Right renal pelvis (tissue), 4 donors: ENCODE data around the gene RASEF. TPM values are rescaled to one million over a fixed set of nuclear protein-coding genes. Genes with fewer than 3 reads are reported as not detected.

Experiments used
- DNase-seq, 4 donors: peaks; one replicate each; pipeline ENCODE4 v3.0.0-alpha.2; 2013; ENCODE audit warnings: low read depth in 4 of 4, low spot score in 3 of 4, missing footprints in 1 of 4
- polyA plus RNA-seq, 4 donors: library from polyadenylated mRNA; unstranded; fragments of 120-200 nt; gene quantifications; one replicate each; pipeline ENCODE4 v1.2.1, GENCODE V29; 2013; ENCODE audit not compliant: insufficient read length in 4 of 4

RASEF gene
- polyA plus RNA-seq, 4 donors = 6.8 to 9.8 (median 7.2) TPM

DNA sequence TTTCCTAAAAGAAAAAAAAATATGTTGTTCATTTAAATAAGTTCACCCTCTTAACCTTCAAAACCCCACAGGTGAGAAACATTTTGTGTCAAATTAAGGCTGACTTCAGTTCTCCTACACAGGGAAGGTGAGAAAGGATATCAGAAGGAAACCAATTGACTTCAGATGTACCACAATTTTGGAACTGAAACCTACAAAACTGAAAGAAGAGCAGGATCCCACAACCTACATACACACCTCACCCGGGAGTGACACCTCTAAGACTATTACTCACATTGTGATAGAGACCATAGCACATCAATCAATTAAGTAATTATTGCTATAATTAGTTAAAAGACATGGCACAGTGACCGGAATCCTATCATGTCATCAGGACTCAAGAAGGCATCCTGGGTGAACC lies 47.0 kb downstream of the RASEF start:
- no peak for DNase-seq

DNA sequence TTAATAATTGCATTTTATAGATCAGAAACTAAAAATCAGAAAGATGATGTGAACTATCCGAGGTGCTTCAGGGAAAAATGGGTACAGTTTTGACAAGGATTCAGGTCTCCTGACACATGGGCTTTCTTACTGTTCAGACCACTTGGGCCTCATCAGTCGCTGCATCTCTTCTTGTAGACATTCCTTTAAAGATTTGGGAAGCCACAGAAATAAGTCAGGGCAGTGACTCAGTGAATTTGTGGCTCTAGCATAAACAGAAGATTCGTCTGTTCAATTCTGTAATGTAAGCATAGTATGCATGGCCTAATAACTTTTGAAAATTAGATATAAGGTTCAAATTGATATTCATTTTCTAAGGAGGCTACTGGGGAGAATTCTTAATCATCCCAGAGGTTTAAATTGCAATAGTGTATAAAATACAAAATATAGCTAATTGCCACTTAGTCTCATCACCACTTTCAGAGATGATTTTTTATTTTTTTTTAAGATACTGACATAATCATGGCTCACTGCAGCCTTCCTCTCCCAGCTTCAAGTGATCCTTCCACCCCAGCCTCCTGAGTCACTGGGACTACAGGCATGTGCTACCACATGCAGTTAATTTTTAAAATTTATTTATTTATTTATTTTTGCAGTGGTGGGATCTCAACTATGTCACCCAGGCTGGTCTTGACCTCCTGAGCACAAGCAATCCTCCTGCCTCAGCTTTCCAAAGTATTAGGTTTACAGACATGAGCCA lies 48.9 kb downstream of the RASEF start:
- DNase-seq = no peak

DNA sequence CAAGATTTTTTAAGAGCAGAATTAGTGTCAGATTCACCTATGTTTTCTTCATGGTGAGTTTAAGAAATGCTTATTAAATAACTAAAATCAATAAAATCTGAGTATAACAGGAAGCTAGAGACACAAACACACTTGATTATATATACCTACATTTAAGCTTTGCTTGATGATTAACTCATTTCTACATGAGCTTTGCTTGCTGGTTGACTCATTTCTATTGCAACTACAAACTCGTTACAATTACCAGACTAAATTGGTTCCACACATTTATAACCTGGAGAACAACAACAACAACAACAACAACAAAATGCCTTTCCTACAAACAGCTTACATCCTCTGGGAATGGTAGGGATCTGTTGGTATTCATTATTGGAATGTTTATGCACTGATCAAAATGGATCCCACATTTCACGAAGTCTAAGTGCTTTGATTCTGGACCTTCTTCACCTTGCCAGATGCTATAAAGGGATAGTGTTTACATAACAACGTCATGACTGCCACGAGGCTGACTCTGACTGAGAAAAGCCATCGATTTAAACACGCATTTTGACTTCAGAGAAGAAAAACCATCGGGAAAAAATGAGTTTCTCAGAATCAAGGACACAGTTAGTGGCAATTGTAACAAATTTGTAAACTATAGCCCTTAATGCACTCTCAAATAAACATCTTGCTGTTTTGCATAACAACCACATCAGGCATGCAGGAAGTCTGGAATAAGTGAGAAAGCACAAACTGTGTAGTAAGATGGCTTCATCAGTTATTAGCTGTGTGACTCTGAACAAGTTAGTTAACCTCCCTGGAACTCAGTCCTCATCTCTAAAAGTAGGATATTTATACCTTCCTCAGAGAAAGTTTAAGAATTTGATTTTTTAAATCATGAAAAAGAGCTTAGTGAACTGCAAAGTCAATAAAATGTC lies 49.8 kb downstream of the RASEF start:
- no peak for DNase-seq

DNA sequence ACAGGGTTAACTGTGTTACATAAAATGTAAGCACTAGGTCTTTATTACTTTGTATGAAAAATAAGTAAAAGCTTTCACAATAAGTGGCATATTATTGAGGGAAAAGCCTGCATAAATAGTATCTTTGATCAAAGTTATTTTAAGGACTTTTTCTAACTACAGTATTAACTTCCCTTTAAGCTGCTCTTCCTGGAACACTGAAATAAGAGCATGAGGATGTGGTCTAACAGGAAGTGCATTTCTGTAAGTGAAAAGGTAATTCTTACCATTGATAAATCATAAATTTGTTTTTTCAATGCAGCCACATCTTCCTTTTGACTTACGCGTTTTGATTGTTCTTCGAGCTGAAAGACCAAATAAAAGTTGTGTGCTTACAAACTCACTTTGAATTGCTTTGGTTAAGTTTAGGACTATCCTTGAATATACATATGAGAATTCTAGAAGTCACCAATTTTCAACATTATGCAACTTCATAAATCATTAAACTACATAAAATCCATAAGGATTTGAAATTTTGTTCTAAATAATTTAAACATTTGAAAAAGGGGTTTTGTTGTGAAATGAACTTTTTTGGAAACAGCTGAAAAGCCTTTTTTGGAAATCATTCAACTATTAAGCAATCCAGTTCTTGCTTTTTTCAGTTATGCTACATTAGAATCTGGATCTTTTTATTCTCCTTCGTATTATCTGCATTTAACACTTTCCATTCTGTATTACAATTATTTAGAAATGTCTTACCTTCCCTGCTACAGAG lies 50.6 kb downstream of the RASEF start:
- no peak for DNase-seq

DNA sequence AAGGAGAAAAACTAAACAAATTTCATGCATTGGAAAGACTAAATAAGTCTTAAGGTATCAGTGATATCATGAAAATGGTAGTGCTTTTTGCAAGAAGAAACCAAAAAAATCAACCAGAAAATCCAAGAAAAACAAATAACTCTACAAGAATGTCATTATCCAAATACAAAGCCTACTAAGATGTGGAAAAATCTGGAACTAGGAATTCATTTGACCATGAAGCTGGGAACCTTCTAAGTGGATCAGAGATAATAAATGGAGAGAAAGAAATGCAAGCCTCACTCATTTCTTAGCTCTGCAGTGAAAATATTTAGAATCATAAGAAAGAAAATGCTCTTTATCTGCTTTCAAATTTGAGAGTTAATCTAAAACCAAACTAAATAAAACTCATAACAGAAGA lies 51.3 kb downstream of the RASEF start:
- DNase-seq = no peak

DNA sequence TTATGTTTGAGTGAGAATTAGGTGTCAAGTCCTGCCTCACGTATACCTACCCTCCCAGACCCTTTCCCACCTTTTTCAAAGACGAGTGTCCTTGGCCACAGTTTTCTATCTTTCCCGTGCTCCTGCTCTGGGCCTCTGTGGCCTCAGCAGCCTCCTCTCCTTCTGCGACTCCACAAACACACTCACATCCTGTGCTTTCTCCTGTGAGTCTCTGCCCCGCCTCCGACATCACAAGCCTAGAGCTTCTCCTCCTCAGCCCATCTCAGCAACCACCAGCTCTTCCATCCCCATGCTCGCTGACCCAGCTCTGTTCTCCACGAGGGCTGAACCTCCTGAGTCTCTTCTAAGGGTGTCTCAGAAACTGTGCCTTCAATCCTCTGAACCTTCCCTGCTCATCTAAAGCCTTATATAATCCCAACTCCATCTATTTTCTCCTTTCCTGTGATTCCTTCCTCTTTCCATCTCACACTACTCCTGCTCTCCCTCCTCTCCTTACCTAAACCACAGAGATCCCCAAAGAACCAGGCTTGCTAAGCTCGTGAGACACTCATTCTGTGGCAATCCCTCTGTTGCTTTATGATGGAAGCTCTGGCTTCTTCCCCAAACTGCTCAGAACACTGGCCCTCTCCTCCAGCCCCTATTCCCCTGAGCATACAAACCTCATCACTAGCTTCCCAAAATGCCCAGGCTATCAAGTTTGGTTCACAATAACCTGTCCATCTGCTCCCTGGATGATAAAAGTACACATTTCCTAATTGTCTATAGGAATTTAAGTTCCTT lies 55.2 kb downstream of the RASEF start:
- DNase-seq = no peak

DNA sequence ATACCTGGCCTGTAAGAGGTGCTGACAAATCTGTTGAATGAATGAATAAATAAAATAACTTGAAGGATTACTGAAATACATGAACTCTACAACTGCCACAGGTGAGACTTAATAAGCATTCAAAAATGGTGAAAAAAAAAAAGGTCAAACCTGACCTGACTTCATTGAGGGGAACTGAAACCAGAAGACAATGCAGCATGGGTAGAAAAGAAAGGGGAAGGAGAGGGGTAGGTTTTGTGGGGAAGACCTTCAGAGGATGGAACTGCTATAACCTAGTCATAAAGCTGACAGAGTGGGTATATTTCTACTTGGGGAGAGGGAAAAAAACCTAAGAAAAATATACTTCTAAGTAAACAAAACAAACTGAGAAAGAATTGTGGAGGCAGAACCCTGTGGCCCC lies 56.6 kb downstream of the RASEF start:
- DNase-seq = no peak

DNA sequence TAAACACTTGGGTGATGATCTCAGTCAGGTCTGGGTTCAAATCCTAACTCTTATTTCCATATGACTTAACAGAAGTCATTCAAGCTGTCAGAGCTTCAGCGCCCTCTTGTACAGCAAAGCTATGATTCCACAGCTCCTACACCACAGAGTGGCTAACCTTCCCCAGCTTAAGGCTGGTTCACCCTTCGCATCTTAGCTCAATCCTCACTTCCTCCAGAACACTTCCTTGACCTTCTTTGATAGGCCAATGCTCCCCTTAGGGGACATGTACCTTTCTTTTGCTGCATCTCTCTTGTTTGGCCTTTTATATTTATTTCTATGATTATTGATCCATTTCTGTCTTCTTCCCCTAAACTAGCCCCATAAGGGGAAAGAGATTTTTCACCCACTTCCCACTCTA lies 57.0 kb downstream of the RASEF start:
- DNase-seq = no peak

DNA sequence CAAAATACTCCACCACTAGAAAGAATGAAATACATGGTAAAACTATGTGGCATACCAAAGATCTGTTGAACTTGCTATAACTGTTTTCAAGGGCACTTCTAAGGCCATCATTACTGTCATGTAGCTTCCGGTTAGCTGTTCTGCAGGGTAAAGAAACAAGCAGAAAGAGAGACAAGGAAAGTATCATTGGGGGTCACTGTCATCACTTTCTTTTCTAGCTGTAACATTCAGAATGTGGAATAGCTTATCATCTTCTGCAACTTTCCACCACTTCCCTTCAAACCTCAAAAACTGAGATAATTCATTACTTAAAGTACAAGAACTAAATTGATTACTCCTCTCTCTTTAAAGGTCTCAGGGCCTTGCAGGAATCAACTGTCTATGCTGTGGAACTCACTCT lies 57.6 kb downstream of the RASEF start:
- no peak for DNase-seq

DNA sequence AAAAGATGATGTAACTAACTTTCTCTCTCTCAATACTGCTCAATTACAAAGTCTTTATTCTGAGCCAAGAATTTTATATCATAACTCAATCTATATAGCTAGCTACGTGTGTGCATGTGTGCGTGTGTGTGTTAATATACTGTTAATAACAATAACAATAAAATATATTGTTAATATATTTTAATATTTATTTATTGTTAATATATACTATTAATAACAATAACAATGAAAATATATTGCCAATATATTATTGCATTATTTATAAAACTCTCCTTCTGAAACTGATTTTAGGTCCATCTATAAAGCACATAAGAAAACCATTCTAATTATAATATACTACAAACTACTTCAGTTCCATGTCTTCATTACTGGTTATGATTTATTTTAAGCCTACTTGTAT lies 60.6 kb downstream of the RASEF start:
- DNase-seq = no peak

DNA sequence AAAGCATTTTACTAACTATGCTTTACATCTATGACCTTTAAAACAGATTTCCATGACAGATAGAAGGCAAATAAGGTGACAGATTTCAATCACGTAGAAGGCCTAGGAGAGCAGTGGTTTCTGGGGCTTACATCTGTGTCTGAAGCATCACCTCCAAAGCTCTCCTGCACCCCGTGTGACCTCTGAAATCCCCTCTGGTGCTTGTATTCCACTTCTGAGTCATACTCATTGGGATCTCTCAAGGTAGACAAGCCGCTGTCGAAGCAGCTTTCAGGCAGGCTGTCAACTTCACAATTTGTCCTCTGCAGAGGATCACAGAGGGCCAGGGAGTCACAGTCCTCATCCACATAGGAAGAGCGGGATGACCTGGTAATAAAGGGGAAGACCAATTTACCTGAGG lies 62.2 kb downstream of the RASEF start:
- no peak for DNase-seq

DNA sequence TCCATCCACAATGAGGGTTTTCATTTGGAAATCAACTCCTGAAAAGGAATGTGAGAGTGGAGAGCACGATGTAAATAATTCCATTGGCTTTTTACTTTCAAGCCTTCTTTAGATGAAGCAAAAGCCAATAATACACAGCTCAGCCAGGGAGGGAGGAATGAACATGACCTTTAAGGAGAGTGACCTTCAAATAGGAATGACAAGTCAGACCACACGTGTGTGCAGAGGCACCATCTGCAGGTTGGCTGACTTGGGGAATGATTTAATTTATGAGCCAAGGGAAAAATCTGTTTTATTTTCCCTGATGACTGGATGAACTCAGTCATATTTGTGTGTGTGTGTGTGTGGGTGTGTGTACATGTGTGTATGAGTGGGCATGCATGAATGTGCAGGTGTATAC lies 64.5 kb downstream of the RASEF start:
- DNase-seq = no peak

DNA sequence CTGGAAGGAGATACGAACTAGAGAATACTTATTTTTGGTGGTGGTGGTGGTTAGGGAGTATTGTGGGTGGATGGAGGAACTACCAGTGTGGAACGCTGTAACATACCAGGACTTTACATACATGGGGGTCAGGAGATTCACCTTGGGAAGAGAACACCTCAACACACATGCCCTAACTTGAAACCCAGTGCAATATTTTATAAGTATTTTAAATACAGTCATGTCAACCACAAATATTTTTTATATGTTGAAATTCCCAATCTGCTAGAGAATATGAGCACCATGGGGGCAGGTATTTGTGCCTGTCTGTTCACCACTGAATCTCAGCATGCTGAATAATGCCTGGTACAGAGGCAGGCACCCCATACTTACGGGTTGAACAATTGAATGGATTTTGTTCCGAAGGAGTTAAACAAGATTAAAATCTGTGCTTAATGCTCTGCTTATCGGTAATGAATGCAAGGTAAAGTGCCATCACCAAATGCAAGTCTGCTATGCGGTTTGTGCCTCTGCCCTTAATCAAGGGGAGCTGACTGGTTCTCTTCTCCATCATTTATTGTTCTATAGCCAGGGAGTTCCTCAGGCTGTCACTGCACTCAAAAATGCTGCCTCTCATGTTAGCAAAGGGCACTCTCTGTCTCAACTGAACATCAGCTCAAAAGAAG lies 65.3 kb downstream of the RASEF start:
- no peak for DNase-seq

DNA sequence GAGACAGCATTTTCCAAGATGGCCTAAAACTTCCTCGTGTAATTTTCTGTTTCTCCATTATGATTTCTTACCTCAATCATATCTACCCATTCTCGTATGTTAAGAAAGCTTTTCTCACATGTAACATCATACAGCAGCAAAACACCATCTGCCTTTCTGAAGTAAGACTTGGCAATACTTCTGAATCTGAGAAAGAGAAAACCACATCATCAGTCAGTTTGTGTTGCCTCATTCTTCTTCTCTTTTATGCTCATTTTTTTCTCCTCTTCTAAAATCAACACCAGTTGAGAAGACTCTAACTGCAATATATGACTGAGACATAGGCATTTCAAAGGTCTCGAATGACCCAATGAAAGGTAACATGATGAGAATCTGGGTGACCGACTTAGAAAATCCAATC lies 66.0 kb downstream of the RASEF start:
- DNase-seq = no peak

DNA sequence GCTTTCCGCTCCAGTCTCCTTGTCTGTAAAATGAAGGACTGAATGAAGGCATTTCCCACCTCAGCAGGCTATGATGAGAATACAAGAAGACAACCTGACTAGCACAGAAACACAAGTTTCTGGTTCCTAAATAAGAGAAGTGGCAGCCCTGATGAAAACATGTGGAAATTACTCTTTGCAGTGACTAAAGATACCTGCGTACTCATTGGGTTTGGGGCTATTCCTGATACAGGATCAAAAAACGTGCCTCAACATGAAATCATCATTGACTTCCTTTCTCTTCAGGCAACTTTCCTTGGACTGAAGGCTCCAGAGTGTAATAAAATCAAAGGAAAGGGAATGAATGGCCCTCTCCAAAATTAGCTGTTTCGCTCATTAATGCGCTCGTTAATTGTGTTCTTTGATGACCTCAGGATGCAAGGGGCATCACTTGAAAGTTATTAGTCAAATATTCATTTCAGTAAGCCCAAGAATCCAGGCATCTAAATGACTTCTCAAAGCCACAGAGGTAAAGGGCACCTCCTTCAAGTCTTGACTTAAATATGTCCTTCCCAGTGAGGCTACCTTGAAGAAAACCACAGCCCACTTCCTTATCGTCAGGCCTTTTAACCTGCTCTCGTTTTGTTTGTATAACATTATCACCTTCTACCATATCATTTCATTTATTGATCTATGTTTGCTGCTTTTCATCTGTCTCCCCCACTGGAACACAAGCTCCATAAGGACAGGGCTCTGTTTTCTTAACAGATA lies 68.9 kb downstream of the RASEF start:
- DNase-seq = no peak

DNA sequence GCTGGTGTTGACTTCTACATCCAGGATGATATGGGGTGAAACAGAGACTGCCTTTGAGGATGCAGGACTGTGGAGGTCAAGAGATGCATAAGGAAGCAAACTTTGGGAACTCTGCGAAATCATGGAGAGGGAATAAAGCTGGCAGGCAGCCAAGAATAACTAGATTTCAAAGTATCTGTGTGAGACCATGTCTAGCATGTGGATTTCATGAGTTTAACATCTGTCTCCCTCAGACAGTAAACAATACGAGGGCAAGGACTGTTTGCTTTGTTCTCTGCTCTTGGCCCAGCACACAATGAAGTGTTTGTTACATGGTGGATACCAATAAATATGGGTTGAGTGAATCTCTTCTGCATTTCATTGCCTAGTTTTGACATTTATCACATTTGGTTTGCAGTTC lies 71.3 kb downstream of the RASEF start:
- DNase-seq = no peak

DNA sequence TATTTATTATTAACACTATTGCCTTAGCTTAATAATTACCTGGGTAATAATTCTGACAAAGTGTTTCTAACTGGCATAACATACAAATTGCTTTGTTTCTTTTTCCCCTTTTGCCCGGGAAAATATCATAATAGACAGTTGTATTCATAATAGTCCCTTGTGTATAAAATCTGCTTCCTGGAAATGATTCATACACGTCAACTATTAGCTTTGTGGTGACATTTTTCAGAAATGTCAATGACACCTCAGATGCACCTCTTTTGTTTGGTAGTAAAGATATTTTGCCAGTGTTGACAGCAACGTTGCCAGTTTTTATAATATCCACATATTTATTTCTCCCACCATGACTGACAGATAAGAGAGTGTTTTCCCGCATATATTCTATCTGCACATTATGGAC lies 73.0 kb downstream of the RASEF start:
- DNase-seq = no peak

DNA sequence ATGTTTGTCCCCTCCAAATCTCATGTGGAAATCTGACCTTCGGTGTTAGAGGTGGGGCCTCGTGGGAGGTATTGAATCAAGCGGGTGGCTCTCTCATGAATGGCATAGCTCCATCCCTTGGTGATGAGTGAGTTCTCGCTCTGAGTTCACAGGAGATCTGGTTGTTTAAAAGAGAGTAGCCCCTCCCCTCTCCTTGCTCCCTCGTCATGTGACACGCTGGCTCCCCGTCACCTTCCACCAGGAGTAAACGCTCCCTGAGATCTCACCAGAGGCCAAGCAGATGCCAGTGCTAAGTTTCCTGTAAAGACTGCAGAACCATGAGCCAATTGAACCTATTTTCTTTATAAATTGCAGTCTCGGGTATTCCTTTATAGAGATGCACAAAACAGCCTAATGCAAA lies 74.5 kb downstream of the RASEF start:
- no peak for DNase-seq
